GM19372 (cell line): ENCODE measurements around the gene LY6G5C.

Experiments used
- ATAC-seq: cut with Tn5 transposase; IDR thresholded peaks from one replicate; pipeline ENCODE4 v1.9.1; 2021; ENCODE audit warnings: mild to moderate bottlenecking, low read depth, moderate library complexity; ENCODE audit not compliant: unreplicated experiment

Gene LY6G5C

GRCh38 chr6:31663961-31664789 is 16.7 kb downstream of the LY6G5C start:
- no peak for ATAC-seq

GRCh38 chr6:31663126-31663960 is 17.5 kb downstream of the LY6G5C start:
- ATAC-seq: no peak

DNA sequence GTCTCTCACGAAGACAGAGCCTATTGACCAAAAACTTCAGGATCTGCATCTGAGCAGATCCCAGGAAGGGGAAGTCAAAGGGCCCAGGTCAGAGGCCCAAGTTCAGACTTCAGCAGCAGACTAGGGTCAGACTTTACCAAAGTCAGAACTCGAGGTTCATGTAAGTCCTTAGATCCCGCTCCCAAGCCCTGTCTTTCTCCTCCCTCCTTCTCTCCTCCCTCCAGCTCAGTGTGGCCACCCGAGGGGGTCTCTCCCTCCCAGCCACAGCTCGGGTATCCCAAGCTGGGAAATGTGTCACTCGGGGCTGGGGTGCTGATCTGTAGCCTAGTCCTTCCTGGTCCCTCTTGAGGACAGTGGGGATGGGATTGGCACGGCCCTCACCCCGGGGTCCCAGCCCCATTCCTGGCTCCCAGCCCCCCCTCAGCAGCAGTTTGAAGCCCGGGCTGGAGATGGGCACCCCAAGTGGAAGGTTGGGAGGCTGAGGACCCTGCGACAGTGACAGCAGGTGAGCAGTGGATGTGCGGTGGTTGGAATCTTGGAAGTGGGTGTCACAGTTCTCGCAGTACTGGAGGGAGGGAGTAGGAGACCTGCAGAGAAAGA is 18.6 kb downstream of the LY6G5C start:
- no peak for ATAC-seq

DNA sequence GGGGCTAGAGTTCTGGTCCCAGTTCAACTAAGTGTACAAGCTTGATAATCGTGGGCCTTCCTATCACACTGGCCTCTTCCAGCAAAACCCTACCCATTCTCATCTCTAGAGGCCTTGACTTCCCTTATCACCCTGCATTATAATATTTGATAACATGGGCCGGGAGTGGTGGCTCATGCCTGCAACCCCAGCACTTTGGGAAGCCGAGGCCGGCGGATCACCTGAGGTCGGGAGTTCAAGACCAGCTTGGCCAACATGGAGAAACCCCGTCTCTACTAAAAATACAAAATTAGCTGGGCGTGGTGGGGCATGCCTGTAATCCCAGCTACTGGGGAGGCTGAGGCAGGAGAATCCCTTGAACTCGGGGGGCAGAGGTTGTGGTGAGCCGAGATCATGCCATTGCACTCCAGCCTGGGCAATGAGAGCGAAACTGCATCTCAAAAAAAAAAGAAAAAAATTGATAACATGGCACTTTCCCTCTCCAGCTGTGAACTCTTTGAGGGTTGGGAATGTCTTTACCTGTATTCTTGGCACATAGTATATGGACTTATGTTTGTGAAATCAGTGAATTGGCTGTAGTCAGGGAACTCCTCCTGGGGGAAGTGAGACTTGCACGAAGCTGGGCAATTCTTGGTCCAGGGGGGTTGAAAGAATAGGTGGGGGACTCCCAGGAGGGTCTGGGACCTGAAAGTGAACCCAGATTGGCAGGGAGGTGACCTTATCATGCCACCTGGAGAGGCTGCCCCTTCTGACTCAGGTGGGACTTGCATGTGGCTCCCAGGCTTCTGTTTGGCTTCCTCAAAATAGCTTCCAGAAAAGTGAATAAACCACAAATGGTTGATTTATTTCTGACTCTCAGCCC is 19.4 kb downstream of the LY6G5C start:
- no peak for ATAC-seq

DNA sequence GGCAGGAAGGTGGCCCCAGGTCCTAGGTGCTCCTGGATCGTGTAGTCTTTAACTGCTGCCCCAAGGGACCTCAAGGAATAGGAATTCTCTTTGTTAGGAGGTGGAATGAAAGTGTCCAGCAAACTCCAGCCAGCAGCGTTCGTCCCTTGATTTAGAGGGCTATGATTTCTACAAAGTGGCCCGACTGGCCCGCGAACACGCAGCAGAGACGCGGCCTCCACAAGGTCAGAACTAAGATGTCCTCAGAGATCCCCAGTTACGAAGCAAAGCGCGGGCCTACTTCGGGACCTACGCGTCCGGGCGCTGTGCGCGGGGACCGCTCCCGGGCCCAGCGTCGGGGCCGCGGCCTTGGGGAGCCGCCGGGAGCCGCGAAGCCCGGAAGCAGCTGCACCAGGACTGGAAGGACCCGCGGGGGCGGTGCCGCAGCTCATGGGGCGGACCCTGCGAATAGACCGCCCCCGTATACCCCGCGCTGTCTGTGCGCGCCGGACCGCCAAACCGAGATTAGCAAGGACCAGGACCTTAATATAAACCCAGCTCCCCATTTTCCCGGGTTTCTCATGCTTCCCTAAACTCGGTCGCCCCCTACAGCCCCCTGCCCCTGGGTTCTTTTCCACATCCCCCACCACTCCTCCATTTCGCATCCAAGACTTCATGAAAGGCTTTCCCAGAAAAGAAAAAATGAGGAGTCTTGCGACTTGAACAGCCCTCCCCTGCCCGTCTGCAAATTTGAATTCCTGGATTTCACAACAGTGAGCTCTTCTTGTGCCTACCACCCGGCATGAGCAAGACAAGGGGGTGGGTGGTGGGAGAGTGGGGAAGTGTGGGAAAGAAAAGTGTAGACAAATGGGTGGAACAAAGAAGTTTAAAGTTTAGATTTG is 20.2 kb downstream of the LY6G5C start, which contains the start of gene C6orf47:
Gene C6orf47 (minus strand): TSS at position 398 of the 881 bp plus-strand sequence. CDS start 831 bp downstream, outside the sequence.
- peak; percentile 50 for ATAC-seq

GRCh38 chr6:31659649-31660380 is 21.1 kb downstream of the LY6G5C start:
- peak; percentile 5 for ATAC-seq

DNA sequence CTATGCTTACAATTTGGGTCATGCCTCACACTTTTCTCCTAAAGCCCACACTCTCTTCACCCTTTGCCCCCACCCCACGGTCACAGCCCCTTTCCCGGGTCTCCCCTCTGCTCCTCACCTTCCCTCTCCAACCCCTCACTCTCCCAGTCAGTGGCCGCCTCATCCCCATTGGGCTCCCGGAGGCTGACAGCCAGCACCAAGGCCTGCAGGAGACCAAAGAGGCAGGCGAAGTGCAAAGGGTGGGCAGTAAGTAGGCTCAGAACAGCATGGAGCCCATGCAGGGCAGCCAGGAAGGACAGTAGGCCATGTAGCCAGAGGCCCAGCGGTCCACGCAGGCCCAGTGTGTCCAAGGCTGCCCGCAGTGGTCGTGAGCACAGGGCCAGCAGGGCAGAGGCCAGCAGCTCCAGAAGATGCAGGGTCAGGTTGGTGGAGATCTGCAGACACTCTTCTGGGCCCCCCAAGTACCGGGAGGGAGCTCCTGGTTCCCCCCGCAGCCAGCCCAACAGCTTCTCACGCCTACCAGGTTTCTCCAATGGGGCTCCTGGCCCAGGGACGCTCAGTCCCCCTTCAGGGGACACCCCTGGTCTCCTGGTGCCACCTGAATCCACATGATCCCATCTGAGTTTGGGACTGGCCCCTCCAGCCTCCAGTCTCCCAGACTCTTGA is 21.8 kb downstream of the LY6G5C start:
- ATAC-seq: no peak

- no peak for ATAC-seq
Measured at GRCh38 chr6:31658158-31658688, 22.6 kb downstream of the LY6G5C start.

DNA sequence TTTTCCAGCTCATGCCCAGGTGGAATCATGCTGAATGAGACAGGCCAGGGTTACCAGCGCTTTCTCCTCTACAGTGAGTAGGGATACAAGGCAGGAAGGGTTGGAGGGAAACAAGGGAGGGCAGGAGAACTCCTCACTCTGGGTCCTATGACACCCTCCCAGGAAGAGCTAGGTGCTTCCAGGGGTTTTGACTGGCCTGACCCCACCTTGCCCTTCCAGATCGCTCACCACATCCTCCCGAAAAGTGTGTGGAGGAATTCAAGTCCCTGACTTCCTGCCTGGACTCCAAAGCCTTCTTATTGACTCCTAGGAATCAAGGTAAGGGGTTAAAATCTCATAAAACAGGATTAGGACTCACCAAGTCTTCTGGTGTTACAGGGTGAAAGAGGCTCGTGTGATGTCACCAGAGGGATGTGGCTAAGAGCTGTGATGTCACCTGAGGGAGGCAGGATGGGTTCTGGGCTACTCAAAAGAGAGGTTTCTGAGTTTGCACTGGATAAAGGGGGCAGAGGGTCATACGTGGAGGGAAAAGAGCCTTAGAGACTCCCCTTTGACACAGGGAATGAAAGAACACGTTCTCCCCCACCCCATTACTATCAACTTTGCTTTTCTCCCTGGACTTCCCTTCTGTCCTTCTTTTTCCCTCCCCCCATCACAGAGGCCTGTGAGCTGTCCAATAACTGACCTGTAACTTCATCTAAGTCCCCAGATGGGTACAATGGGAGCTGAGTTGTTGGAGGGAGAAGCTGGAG is 23.3 kb downstream of the LY6G5C start:
- ATAC-seq: no peak

DNA sequence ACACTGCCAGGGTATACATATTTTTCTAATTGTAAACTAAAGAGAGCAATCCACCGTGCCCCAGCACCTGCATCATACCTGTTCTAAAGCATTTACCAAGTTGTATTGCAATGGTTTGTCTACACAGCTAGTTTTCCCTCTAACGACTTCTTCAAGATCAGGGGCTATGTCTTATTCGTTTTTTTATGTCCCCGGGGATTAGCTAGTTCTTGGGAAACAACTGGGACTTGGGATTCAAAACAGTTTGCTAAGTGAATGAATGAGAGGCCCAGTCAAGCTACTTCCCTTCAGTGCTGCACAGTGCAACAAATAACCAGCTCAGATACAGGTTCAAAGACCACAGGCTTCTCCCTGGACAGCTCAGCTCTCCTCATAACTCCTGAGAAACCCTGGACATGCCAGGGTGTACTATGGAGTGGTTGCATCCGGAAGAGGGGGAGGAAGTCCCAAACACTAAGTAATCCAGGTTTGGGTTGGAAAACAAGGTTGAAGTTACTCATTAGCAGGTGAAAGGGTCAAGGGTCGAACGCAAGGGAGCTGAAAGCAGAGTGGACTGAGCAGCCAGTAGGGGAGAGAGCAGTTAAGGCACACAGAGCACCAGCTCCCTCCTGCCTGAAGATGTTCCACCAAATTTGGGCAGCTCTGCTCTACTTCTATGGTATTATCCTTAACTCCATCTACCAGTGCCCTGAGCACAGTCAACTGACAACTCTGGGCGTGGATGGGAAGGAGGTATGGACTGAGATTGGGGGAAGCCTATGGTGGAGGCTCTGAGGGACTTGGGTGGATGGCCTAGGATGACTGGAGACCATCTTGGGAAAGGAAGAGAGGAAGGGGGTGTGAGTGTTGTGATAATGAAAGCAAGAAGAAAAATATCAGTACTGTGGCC is 25.3 kb downstream of the LY6G5C start, which contains the start of gene APOM:
Gene APOM (plus strand): TSS at position 546 of the 889 bp plus-strand sequence. CDS start 73 bp downstream, at position 619.
- no peak for ATAC-seq

GRCh38 chr6:31654574-31655348 is 26.1 kb downstream of the LY6G5C start:
- ATAC-seq: no peak

- ATAC-seq: peak; percentile 52
Measured at GRCh38 chr6:31652925-31653724, 27.7 kb downstream of the LY6G5C start.

- ATAC-seq: no peak
Measured at GRCh38 chr6:31651602-31652191, 29.2 kb downstream of the LY6G5C start.

DNA sequence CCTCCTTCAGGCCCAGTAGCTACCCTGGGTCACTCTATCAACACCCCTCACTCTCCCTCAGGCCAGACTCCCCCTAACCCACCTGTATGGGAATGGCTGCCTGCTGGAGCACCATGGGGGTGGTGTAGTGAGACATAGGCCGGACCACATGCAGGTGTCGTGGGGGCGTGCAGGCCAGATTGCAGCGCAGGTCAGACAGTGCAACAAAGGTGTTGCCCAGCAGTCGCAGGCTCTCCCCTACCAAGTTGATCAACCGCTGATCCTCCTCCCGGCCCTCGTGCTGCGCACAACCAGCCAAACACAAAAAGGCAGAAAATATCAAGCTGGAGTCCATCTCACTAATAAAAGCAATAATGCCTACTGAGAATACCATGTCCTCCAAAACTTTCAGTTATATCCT is 35.5 kb downstream of the LY6G5C start:
- no peak for ATAC-seq
